ENCODE measurements around the gene SERPINB12.

DNA sequence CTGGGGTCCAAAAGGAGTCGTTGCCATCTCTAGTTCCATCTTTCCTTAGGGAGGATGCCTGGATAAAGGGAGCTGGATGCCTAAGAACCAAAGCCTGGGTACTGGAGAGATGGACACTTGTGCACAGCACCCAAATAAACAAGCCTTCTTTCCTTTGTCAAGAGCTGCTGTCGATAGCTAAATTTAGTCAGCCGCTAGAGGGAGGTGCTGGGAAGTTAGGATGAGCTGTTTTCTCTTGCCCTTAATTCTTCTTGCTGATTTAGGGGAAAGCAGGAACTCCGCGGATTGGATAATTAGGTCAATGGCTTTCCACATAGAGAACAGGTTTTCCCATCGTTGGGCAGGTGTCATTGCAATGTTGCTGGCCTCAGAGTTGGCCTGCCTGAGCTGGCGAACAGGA lies 30.9 kb upstream of the SERPINB12 start:
- TF ChIP-seq, protein P1, sequence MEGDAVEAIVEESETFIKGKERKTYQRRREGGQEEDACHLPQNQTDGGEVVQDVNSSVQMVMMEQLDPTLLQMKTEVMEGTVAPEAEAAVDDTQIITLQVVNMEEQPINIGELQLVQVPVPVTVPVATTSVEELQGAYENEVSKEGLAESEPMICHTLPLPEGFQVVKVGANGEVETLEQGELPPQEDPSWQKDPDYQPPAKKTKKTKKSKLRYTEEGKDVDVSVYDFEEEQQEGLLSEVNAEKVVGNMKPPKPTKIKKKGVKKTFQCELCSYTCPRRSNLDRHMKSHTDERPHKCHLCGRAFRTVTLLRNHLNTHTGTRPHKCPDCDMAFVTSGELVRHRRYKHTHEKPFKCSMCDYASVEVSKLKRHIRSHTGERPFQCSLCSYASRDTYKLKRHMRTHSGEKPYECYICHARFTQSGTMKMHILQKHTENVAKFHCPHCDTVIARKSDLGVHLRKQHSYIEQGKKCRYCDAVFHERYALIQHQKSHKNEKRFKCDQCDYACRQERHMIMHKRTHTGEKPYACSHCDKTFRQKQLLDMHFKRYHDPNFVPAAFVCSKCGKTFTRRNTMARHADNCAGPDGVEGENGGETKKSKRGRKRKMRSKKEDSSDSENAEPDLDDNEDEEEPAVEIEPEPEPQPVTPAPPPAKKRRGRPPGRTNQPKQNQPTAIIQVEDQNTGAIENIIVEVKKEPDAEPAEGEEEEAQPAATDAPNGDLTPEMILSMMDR (IDR thresholded peaks at IDR 0.05; ENCODE audit: extremely low read depth in 1 of 2, insufficient read depth in 1 of 2, low read depth in 1 of 2, low read length in 2 of 2) = peak; percentile 52 to 56
- TF ChIP-seq EZH2 (IDR thresholded peaks at IDR 0.05; ENCODE audit: borderline replicate concordance, low read depth, low read length, severe bottlenecking) = no peak
- TF ChIP-seq, protein P2, sequence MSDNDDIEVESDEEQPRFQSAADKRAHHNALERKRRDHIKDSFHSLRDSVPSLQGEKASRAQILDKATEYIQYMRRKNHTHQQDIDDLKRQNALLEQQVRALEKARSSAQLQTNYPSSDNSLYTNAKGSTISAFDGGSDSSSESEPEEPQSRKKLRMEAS (IDR thresholded peaks at IDR 0.05; ENCODE audit: insufficient read depth, insufficient read length) = no peak

Data from endothelial cell of umbilical vein (primary cell).